Peyer's patch (tissue), 4 donors: Measurements from ENCODE around the gene CST3.
"Not testable (repeated sequence)": the region's sequence is repeated elsewhere in the genome, so short reads cannot be mapped to it uniquely, and the experiment has no call there.

Source experiments
- CTCF ChIP-seq, 6 experiments: fragments of 450-650 bp in 4 of 6; fragments of 200-600 bp in 2 of 6; sonication (generic) in 1 of 6; IDR thresholded peaks; one replicate each; pipeline ENCODE4 v1.5.1; 2017 to 2019; ENCODE audit warnings: antibody characterized with exemption in 6 of 6, mild to moderate bottlenecking in 3 of 6, moderate library complexity in 1 of 6
- POLR2A ChIP-seq, 2 donors: fragments of 450-650 bp; IDR thresholded peaks; one replicate each; pipeline ENCODE4 v1.5.1; 2017; ENCODE audit warnings: antibody characterized with exemption in 2 of 2, mild to moderate bottlenecking in 2 of 2, moderate library complexity in 2 of 2

- not testable (repeated sequence) for TF ChIP-seq POLR2A, CTCF (IDR thresholded peaks at IDR 0.05)
These were observed 26.3 kb upstream of the CST3 start for GRCh38 chr20:23664046-23664445.
